ENCODE measurements around the gene ANAPC5.

- no peak for TF ChIP-seq TP53 (CRISPR knock-in tag; IDR thresholded peaks at IDR 0.05)
- no peak for TF ChIP-seq ZNF317 (CRISPR knock-in tag; IDR thresholded peaks at IDR 0.05; ENCODE audit: borderline replicate concordance, low read depth)
- TF ChIP-seq ATF2 (CRISPR knock-in tag; IDR thresholded peaks at IDR 0.05; ENCODE audit: borderline replicate concordance, low read depth), result no peak
- TF ChIP-seq, protein P1, sequence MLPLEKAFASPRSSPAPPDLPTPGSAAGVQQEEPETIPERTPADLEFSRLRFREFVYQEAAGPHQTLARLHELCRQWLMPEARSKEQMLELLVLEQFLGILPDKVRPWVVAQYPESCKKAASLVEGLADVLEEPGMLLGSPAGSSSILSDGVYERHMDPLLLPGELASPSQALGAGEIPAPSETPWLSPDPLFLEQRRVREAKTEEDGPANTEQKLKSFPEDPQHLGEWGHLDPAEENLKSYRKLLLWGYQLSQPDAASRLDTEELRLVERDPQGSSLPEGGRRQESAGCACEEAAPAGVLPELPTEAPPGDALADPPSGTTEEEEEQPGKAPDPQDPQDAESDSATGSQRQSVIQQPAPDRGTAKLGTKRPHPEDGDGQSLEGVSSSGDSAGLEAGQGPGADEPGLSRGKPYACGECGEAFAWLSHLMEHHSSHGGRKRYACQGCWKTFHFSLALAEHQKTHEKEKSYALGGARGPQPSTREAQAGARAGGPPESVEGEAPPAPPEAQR (CRISPR knock-in tag; IDR thresholded peaks at IDR 0.05), result no peak
- TF ChIP-seq CTCF (IDR thresholded peaks at IDR 0.05), result no peak
These were observed 40.1 kb upstream of the ANAPC5 start for GRCh38 chr12:121392325-121392716.
